BE2C (cell line): ENCODE results near the gene MMD.

Experiments
- DNase-seq: peaks from one replicate; pipeline ENCODE4 v3.0.0-alpha.2; 2020
- H3K27me3 ChIP-seq: fragments of 250-450 bp; sonication (Bioruptor Pico); 2 replicates; pipeline ENCODE4 v1.5.1; 2020; ENCODE audit warnings: mild to moderate bottlenecking
- H3K36me3 ChIP-seq: fragments of 250-450 bp; sonication (Bioruptor Pico); 2 replicates; pipeline ENCODE4 v1.5.1; 2020; ENCODE audit warnings: mild to moderate bottlenecking
- H3K4me1 ChIP-seq: fragments of 250-450 bp; sonication (Bioruptor Pico); 2 replicates; pipeline ENCODE4 v1.5.1; 2020
- H3K4me3 ChIP-seq: 2 replicates; pipeline ENCODE4 v1.5.1; 2011; ENCODE audit warnings: low read depth, low read length
- H3K9me3 ChIP-seq: fragments of 250-450 bp; sonication (Bioruptor Pico); 2 replicates; pipeline ENCODE4 v1.5.1; 2020
- TF ChIP-seq, protein P1 (sequence below): IDR thresholded peaks from 2 replicates; pipeline ENCODE4 v1.5.1; 2012; ENCODE audit warnings: mild to moderate bottlenecking, low read depth, low read length

Gene MMD

DNA sequence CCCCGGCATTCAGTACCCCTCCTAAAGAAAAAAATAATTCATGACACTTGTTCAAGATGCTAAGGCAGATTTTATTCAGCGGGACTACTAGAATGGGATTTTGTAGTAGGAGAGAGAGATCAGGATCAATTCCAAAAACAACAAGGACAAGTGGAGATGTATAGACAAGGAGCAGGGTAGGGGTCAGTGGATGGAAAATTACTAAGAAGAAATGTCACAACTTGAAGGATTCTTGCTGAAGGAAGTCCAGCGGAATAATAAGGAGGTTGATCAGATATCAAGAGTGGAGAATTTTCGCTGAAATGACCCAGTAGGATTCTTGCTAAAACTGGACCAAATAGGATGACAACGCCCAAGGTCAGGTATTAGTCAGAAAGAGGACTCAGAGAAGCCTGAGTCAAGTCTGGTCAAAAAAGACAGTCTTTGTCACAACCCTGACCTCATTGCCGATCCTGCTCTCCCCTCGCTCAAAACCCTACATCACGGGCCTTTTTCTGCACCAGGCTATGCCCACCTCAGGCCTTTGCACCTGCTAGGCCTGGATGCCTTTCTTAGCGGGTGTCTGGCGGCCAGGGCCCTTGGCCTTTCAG is 36.9 kb downstream of the MMD start:
- Histone ChIP-seq H3K4me1 (no peaks in the 10 kb centered on the region; the same call in none of the 2 replicates), H3K36me3 (no peaks in the 10 kb centered on the region), H3K9me3 (no peaks in the 10 kb centered on the region), H3K27me3 (no peaks in the 10 kb centered on the region), H3K4me3 (no peak overlapping the region)
- TF ChIP-seq, protein P1, sequence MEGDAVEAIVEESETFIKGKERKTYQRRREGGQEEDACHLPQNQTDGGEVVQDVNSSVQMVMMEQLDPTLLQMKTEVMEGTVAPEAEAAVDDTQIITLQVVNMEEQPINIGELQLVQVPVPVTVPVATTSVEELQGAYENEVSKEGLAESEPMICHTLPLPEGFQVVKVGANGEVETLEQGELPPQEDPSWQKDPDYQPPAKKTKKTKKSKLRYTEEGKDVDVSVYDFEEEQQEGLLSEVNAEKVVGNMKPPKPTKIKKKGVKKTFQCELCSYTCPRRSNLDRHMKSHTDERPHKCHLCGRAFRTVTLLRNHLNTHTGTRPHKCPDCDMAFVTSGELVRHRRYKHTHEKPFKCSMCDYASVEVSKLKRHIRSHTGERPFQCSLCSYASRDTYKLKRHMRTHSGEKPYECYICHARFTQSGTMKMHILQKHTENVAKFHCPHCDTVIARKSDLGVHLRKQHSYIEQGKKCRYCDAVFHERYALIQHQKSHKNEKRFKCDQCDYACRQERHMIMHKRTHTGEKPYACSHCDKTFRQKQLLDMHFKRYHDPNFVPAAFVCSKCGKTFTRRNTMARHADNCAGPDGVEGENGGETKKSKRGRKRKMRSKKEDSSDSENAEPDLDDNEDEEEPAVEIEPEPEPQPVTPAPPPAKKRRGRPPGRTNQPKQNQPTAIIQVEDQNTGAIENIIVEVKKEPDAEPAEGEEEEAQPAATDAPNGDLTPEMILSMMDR, result no peak
- no peak for DNase-seq

DNA sequence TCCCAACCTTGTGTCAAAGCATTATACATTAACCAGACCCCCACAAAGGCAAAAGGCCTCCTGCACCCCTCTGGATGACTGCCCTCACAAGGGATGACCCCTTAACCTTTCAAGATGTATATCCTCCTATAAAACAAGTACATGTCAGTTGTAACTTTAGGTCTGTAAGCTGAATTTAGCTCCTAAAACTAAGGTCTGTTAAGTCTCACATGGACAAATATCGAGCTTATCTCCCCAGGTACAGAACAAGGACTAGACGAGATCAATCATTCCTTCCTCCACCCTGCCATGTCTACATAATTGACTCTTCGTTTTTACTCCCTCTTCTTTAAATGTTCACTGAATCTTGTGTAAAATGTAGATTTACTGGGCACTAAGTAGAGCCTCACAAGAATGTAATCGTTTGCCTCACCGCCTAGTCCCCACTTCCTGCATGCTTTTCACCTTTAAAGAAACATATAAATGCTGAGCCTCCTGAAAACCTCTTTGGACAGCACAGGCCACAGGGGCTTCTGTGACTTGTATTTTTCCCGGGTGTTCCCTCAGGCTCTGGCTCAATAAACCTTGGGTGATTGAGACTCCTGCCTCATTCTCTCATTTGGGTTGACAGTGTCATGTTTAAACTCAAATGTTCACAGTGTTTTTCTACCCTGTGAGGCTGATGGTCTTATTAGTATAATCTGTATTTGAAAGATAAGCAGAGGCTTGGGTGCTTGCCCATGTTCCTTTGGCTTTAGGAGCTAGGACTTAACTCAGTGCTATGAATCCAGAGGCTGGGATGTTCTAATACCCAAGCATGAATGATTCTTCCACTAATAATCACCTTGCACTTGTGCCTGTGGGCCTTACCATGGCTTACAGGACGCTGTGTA is 37.6 kb downstream of the MMD start:
- no peak overlapping the region for H3K4me3 ChIP-seq
- no peaks in the 10 kb centered on the region for H3K9me3 ChIP-seq
- H3K4me1 ChIP-seq, result no peaks in the 10 kb centered on the region; the same call in none of the 2 replicates
- H3K27me3 ChIP-seq, result no peaks in the 10 kb centered on the region
- TF ChIP-seq, protein P1, result no peak
- no peaks in the 10 kb centered on the region for H3K36me3 ChIP-seq
- no peak for DNase-seq

DNA sequence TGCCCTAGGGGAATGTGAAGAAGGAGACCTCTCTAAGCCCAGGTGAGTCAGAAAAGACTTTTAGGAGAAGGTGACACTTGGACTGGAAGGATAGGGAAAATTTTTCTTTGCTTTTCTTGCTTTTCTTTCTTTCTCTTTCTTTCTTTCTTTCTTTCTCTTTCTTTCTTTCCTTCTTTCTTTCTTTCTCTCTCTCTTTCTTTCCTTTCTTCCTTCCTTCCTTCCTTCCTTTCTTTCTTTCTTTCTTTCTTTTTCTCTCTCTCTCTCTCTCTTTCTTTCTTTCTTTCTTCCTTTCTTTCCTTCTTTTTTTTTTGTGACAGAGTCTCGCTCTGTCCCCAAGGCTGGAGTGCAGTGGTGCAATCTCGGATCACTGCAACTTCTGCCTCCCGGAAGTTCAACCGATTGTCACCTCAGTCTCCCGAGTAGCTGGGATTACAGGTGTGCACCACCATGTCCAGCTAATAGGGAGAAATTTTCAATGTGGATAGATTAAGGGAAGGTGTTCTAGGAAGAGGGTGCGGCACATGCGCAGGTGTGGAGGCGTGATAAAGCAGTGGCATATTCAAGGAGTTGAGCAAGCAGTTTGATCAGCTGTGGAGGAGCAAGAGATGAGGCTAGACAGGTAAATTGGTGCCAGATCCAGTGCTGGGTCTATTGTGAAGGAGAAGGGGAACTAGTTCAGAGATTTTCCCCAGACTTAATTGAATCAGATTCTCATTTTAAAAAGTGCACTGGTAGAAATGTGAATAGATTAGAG is 40.4 kb downstream of the MMD start:
- Histone ChIP-seq H3K36me3 (no peaks in the 10 kb centered on the region), H3K27me3 (no peaks in the 10 kb centered on the region), H3K9me3 (no peaks in the 10 kb centered on the region), H3K4me1 (no peaks in the 10 kb centered on the region; the same call in none of the 2 replicates), H3K4me3 (no peak overlapping the region)
- DNase-seq, result no peak
- TF ChIP-seq, protein P1, result no peak

DNA sequence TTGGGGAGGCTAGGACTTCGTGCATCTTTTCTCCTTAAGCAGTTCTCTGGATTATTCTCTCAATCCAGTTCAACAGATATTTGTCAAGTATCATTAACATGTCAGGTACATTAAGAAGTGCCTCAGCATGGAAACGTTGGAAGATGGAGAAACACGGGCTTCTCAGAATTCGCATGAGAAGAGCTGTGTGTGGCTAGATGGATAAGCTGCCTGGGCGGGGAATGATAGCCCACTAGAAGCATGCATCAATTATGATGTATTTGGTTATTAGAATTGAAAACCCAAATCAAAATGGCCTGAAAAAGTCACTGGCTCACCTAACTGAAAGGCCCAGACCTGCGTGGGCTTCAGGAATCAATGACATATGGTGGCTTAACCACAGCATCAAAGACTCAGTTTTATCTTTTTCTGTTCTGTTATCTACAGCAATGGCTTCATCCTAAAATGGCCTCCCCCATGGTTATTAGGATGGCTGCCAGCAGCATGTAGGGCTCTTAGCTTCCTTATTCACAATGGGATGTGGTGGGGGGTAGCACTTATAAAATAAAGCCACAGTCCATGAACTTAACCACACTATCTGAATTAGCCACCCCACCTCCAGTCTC is 43.9 kb downstream of the MMD start:
- H3K9me3 ChIP-seq, result no peaks in the 10 kb centered on the region
- H3K27me3 ChIP-seq, result no peaks in the 10 kb centered on the region
- H3K4me3 ChIP-seq, result no peak overlapping the region
- no peak for DNase-seq
- TF ChIP-seq, protein P1, result no peak
- no peaks in the 10 kb centered on the region for H3K36me3 ChIP-seq
- H3K4me1 ChIP-seq, result peaks cover 4% of the 10 kb centered on the region; the same call in 1 of the 2 replicates

DNA sequence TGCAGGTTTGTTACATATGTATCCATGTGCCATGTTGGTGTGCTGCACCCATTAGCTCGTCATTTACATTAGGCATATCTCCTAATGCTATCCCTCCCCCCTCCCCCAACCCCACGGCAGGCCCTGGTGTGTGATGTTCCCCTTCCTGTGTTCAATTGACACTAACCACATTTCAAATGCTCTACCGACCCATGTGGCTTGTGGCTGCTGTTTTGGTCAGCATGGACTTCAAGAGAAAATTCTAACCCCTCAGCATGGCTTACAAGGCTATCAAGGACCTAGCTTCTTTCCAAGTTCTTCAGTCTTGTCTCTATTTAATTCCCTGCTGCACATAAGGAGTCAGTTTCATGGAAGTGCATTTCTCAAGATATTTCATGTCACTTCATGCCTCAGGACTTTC is 52.9 kb downstream of the MMD start:
- no peak overlapping the region for H3K4me3 ChIP-seq
- no peak for DNase-seq

More for the DNA sequence above, 52.9 kb downstream of the MMD start:
- Histone ChIP-seq H3K36me3 (no peaks in the 10 kb centered on the region), H3K4me1 (peaks cover 23% of the 10 kb centered on the region), H3K27me3 (no peaks in the 10 kb centered on the region), H3K9me3 (no peaks in the 10 kb centered on the region)
- TF ChIP-seq, protein P1, result no peak
